Esophagus muscularis mucosa (tissue), 4 donors: ENCODE results near the gene RIC3. TPM values are rescaled to one million over a fixed set of nuclear protein-coding genes. Genes with fewer than 3 reads are reported as not detected.

ENCODE experiments used
- DNase-seq: peaks from one replicate; pipeline ENCODE4 v3.0.0-alpha.2; 2017; ENCODE audit errors: extremely low spot score
- H3K27ac ChIP-seq, 4 donors: fragments of 200-600 bp; sonication (generic); replicated peaks in 1 of 4; 1 replicate in 3 of 4; 2 replicates in 1 of 4; pipeline ENCODE4 v1.5.1; 2016 to 2019; ENCODE audit warnings: mild to moderate bottlenecking in 1 of 4
- H3K27me3 ChIP-seq, 4 donors: fragments of 200-600 bp; sonication (generic); one replicate each; pipeline versions ENCODE4 v1.5.1 to v1.6.0; 2016 to 2019
- H3K36me3 ChIP-seq, 4 donors: fragments of 200-600 bp; sonication (generic); one replicate each; pipeline ENCODE4 v1.5.1; 2016 to 2019
- H3K4me1 ChIP-seq, 4 donors: fragments of 200-600 bp; sonication (generic); one replicate each; pipeline ENCODE4 v1.5.1; 2016 to 2019
- H3K4me3 ChIP-seq, 4 donors: fragments of 200-600 bp; sonication (generic); 1 replicate in 2 of 4; 2 replicates in 2 of 4; pipeline ENCODE4 v1.5.1; 2016 to 2019; ENCODE audit warnings: mild to moderate bottlenecking in 4 of 4, moderate library complexity in 1 of 4
- H3K9me3 ChIP-seq, 4 donors: fragments of 200-600 bp; sonication (generic); 1 replicate in 3 of 4; 2 replicates in 1 of 4; pipeline ENCODE4 v1.5.1; 2016 to 2019
- EP300 ChIP-seq: sonication (generic); formaldehyde crosslinking; IDR thresholded peaks from one replicate; pipeline ENCODE4 v1.6.1; 2017; ENCODE audit warnings: antibody characterized with exemption
- POLR2A ChIP-seq: fragments of 450-650 bp; IDR thresholded peaks from one replicate; pipeline ENCODE4 v1.6.1; 2017; ENCODE audit warnings: antibody characterized with exemption, moderate library complexity, mild to moderate bottlenecking, low read depth
- POLR2AphosphoS5 ChIP-seq, 2 donors: sonication (generic); formaldehyde crosslinking; IDR thresholded peaks; one replicate each; pipeline ENCODE4 v1.6.1; 2017; ENCODE audit warnings: antibody characterized with exemption in 2 of 2
- WGBS: methylation state at CpG from one replicate; pipeline ENCODE4 v1.1.5; 2018; 5-methylcytosine and 5-hydroxymethylcytosine counted together
- intact Hi-C: fragments of 100-400 bp; cut with DNase I; formaldehyde crosslinking; loops from one replicate; pipeline ENCODE4 v1.15.1; 2023
- total RNA-seq, 4 donors: library from RNA; depleted of rRNA; stranded (reverse); fragments of >200 nt; gene quantifications; one replicate each; pipeline versions ENCODE4 v1.1.0 to v1.2.1, GENCODE V29; 2016
- TF ChIP-seq, protein P1 (sequence below), 3 experiments: fragments of 200-600 bp in 2 of 3; fragments of 450-650 bp in 1 of 3; sonication (generic) in 2 of 3; IDR thresholded peaks; one replicate each; pipeline ENCODE4 v1.5.1; 2017 to 2019; ENCODE audit warnings: antibody characterized with exemption in 3 of 3, mild to moderate bottlenecking in 2 of 3, moderate library complexity in 1 of 3

RIC3 gene
- total RNA-seq, 4 donors from 2014 or later = 12.8 to 19.9 (median 17.1) TPM

DNA sequence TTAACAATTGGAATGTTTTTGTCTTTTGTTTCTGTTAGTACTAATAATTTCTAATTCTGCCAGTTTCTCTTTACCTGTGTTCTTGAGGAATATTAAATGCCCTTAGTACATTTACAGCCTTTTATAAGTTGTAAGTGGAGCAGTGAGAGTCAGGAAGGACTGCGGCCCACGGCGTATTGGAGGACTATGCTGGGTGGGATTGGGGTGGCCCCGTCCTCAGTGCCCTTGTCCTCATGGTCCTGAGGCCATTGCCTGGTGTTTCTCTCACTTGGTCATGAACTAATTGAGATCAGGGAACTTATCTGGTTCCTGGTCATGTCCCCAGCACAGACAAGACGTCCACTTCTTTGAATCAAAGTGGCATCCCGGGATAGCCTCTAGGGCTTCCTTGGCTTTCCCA, 84.5 kb downstream of the RIC3 start:
- intact Hi-C loops = no loop called here
- H3K4me3 ChIP-seq = no peak overlapping the region
- DNase-seq = no peak
- no peak overlapping the region for H3K27ac ChIP-seq
- TF ChIP-seq POLR2AphosphoS5 (IDR thresholded peaks at IDR 0.05) = no peak
- TF ChIP-seq, protein P1, sequence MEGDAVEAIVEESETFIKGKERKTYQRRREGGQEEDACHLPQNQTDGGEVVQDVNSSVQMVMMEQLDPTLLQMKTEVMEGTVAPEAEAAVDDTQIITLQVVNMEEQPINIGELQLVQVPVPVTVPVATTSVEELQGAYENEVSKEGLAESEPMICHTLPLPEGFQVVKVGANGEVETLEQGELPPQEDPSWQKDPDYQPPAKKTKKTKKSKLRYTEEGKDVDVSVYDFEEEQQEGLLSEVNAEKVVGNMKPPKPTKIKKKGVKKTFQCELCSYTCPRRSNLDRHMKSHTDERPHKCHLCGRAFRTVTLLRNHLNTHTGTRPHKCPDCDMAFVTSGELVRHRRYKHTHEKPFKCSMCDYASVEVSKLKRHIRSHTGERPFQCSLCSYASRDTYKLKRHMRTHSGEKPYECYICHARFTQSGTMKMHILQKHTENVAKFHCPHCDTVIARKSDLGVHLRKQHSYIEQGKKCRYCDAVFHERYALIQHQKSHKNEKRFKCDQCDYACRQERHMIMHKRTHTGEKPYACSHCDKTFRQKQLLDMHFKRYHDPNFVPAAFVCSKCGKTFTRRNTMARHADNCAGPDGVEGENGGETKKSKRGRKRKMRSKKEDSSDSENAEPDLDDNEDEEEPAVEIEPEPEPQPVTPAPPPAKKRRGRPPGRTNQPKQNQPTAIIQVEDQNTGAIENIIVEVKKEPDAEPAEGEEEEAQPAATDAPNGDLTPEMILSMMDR (IDR thresholded peaks at IDR 0.05) = no peak
- no peak for TF ChIP-seq EP300
- TF ChIP-seq POLR2A = no peak
- no peaks in the 10 kb centered on the region for H3K36me3 ChIP-seq
- WGBS = 100% methylated on average over 1 of the region's 6 CpGs
- H3K27me3 ChIP-seq = no peaks in the 10 kb centered on the region
- no peaks in the 10 kb centered on the region for H3K9me3 ChIP-seq
- H3K4me1 ChIP-seq = peaks cover 55 to 70% (median 63%) of the 10 kb centered on the region in 4 donors

GRCh38 chr11:8083871-8084281, 84.9 kb downstream of the RIC3 start:
- intact Hi-C loops = no loop called here
- Histone ChIP-seq H3K4me1 (peaks cover 55 to 70% (median 63%) of the 10 kb centered on the region in 4 donors), H3K27ac (no peak overlapping the region)

GRCh38 chr11:8083088-8083395, 85.8 kb downstream of the RIC3 start:
- no peaks in the 10 kb centered on the region for H3K36me3 ChIP-seq
- no peak for DNase-seq
- H3K4me3 ChIP-seq = no peak overlapping the region
- 96% methylated on average over 8 of the region's 9 CpGs for WGBS
- peaks cover 55 to 69% (median 63%) of the 10 kb centered on the region in 4 donors for H3K4me1 ChIP-seq
- no peaks in the 10 kb centered on the region for H3K9me3 ChIP-seq
- peak overlapping the region in 2 of 4 donors; percentile 30 to 69 for H3K27ac ChIP-seq
- no peaks in the 10 kb centered on the region for H3K27me3 ChIP-seq
- intact Hi-C loops = no loop called here
- TF ChIP-seq EP300 (no peak), POLR2A (no peak), POLR2AphosphoS5 (IDR thresholded peaks at IDR 0.05) (no peak)
- TF ChIP-seq, protein P1 (IDR thresholded peaks at IDR 0.05) = no peak

More at GRCh38 chr11:8083871-8084281, 84.9 kb downstream of the RIC3 start:
- Histone ChIP-seq H3K4me3 (no peak overlapping the region), H3K36me3 (no peaks in the 10 kb centered on the region), H3K9me3 (no peaks in the 10 kb centered on the region), H3K27me3 (no peaks in the 10 kb centered on the region)
- WGBS = 46% methylated on average over 1 of the region's 1 CpG
- no peak for DNase-seq
- TF ChIP-seq EP300 (no peak), POLR2A (no peak), POLR2AphosphoS5 (IDR thresholded peaks at IDR 0.05) (no peak)
- TF ChIP-seq, protein P1 (IDR thresholded peaks at IDR 0.05) = no peak

DNA sequence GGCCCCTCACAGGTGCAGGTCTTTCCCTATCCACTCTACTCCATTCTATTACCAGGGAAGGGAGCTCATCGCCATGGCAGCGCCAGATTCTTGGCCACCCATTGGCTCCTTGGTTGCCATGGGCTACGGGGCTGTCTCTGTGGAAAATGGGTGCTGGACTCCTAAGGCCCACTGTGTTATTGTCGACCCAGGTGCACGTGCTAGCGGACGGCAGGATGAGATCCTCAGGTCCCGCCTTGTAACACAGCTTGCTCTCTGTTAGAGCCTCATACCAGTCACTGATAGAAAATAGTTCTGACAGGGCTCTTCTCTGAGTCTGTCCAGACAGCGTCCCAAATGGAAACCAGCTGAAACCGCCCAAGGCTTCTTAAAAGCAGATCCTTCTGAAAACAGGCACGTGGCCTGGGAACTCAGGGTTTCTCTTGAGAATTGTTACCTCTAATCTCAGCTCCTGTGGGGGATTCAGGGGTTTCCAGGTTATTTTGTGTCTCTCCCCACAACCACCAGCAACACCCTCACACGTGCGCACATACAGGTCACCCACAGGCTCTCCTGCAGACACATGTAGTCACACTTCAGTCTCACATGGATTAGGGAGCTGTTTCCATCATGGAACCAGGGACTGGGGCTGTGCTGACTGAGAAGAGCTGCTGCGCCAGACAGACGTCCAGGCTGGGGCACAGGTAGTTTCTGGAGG, 86.3 kb downstream of the RIC3 start:
- Histone ChIP-seq H3K36me3 (no peaks in the 10 kb centered on the region), H3K4me3 (peak overlapping the region in 2 of 4 donors; percentile 64 to 79), H3K27me3 (no peaks in the 10 kb centered on the region), H3K27ac (peak overlapping the region in 2 of 4 donors; percentile 30 to 69), H3K9me3 (no peaks in the 10 kb centered on the region), H3K4me1 (peaks cover 55 to 64% (median 61%) of the 10 kb centered on the region in 4 donors)
- 64% methylated on average over 12 of the region's 15 CpGs for WGBS
- no peak for DNase-seq
- TF ChIP-seq POLR2A (no peak), POLR2AphosphoS5 (IDR thresholded peaks at IDR 0.05) (peak in 1 of 2 donors; percentile 21)
- intact Hi-C loops = no loop called here

DNA sequence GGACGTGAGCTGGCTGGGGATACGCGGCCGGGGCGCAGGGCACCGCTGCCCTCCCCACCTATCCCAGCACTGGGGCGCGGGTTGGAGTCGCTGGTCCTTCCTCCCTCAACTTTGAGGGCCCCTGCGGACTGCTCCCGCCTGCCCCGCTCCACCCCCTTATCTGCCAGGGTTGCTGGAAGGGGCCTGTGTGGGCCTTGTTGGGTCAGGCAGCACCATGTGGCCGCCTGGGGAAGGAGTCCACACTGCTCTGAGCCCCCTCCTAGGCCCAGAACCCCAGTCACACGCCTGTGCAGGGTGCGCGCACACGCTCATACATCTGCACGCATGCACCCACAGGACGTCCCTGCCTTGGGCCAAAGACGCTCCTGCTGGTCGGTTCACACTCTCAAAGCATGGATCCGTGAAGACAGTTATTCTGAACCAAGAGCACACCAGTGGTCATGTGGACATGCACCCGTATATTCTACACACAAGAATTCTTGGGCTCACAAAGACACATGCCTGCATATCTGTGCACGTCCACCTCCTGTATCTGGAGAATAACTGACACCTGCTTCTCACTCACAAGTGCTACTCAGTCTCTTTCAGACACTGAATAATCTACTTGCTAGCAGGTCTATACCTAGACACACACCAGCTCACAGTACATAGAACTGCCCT, 87.1 kb downstream of the RIC3 start:
- Histone ChIP-seq H3K4me1 (peaks cover 48 to 56% (median 52%) of the 10 kb centered on the region in 4 donors), H3K9me3 (no peaks in the 10 kb centered on the region), H3K4me3 (peak overlapping the region; percentile 59 to 79 (median 65)), H3K27me3 (no peaks in the 10 kb centered on the region), H3K27ac (peak overlapping the region; percentile 23 to 69 (median 46)), H3K36me3 (no peaks in the 10 kb centered on the region)
- 8% methylated on average over 19 of the region's 24 CpGs for WGBS
- no peak for DNase-seq
- intact Hi-C loops = no loop called here
- TF ChIP-seq POLR2AphosphoS5 (IDR thresholded peaks at IDR 0.05) = no peak
- TF ChIP-seq EP300 = no peak
- TF ChIP-seq, protein P1 (IDR thresholded peaks at IDR 0.05) = no peak
- no peak for TF ChIP-seq POLR2A
